ENCODE measurements around the gene TDRD1. TPM values are rescaled to one million over a fixed set of nuclear protein-coding genes. Genes with fewer than 3 reads are reported as not detected.

Gene TDRD1
- total and polyA plus RNA-seq, 10 of the 15 experiments (the other 5 are each of a cell fraction or from before 2014, with no cell fraction given), result 0.03 to 0.04 TPM; not detected in 8

- Histone ChIP-seq H3K79me2 (ENCODE audit: control insufficient read depth, insufficient read depth, low read length) (peaks cover 2% of the 10 kb centered on the region), H2AFZ (ENCODE audit: control insufficient read depth, low read depth, low read length) (no peak overlapping the region), H4K20me1 (ENCODE audit: control insufficient read depth, insufficient read depth) (no peaks in the 10 kb centered on the region), H3K4me3 (no peak overlapping the region), H3K9me3 (replicated peaks; ENCODE audit: control insufficient read depth, insufficient read depth, low read length) (no peaks in the 10 kb centered on the region; the same call in 2 of the 3 replicates), H3K36me3 (ENCODE audit: control insufficient read depth in 2 of 2, insufficient read depth in 2 of 2, low read length in 1 of 2) (peaks cover 0 to 7% of the 10 kb centered on the region in 2 experiments; a peak in 2 of 4 replicates), H3K27ac (ENCODE audit: control insufficient read depth, insufficient read depth) (no peak overlapping the region), H3K9ac (ENCODE audit: control insufficient read depth, insufficient read depth, low read length) (no peak overlapping the region), H3K4me1 (ENCODE audit: control insufficient read depth, insufficient read depth, low read length) (peaks cover under 1% of the 10 kb centered on the region), H3K27me3 (replicated peaks in 1 of 2; ENCODE audit: control insufficient read depth in 2 of 2, insufficient read depth in 2 of 2, low read length in 1 of 2) (no peaks in the 10 kb centered on the region), H3K4me2 (ENCODE audit: control insufficient read depth, insufficient read depth) (no peak overlapping the region)
- no peak for FAIRE-seq
- intact Hi-C loops (cut with micrococcal nuclease; ENCODE audit: unreplicated experiment) (no loop called here), in situ Hi-C loops (cut with MboI) (no loop called here)
- CTCF ChIA-PET, result interaction anchor here (1.0 to 1.1 kb wide), 3 partner anchors 9 to 364 kb away, joined by 3 read pairs; no protein-coding TSS in a partner anchor
- BruUV-seq (replicated peaks), result no TSS peak
- RAD21 ChIA-PET (ENCODE audit: unreplicated experiment), result no interaction called here
- POLR2A ChIA-PET, result interaction anchor here (1.1 kb wide), 1 partner anchor 9 kb away, joined by 3 read pairs; no protein-coding TSS in a partner anchor
- TF ChIP-seq IKZF2 (IDR thresholded peaks at IDR 0.05) (no peak), MTA2 (IDR thresholded peaks at IDR 0.05; ENCODE audit: low read depth) (no peak), TCF3 (IDR thresholded peaks at IDR 0.05; ENCODE audit: borderline replicate concordance, insufficient read depth, low read depth, low read length) (no peak), POU2F2 (IDR thresholded peaks at IDR 0.05; ENCODE audit: borderline replicate concordance, low read depth, low read length) (no peak), REST (IDR thresholded peaks at IDR 0.05; ENCODE audit: low read depth, low read length) (no peak), RUNX3 (IDR thresholded peaks at IDR 0.05; ENCODE audit: low read length) (no peak), ZBTB33 (IDR thresholded peaks at IDR 0.05) (no peak), ASH2L (IDR thresholded peaks at IDR 0.05; ENCODE audit: borderline replicate concordance, low read depth) (no peak), NR2C1 (IDR thresholded peaks at IDR 0.05) (no peak), HDAC6 (IDR thresholded peaks at IDR 0.05; ENCODE audit: unreplicated experiment) (no peak), STAT1 (conservative IDR thresholded peaks at IDR 0.05) (no peak), SMC3 (IDR thresholded peaks at IDR 0.05; ENCODE audit: borderline replicate concordance, low read length) (no peak), SMARCA5 (IDR thresholded peaks at IDR 0.05) (no peak)
- no peak for ATAC-seq
- SMC1A ChIA-PET (ENCODE audit: uncharacterized antibody, unreplicated experiment), result interaction anchor here (0.8 to 2.3 kb wide), 5 partner anchors 9 to 728 kb away, joined by 3 to 5 read pairs (median 4); partner anchors contain the start of gene CCDC186
- WGBS (ENCODE audit: insufficient coverage, insufficient replicate concordance, low lambda C conversion rate, missing lambda C conversion rate), result 75% methylated on average over 2 of the region's 2 CpGs
- DNase-seq (ENCODE audit: low read depth, low spot score), result no peak
These were observed 16.1 kb upstream of the TDRD1 start for GRCh38 chr10:114163062-114163461.
